SK-N-SH treated with all-trans-retinoic acid at 6 μM for 48 hours (cell line): ENCODE measurements around the gene HMGCS1.

ENCODE experiments used
- CSDC2 ChIP-seq: fragments of 250-450 bp; sonication (Bioruptor Pico); IDR thresholded peaks from 2 replicates; pipeline ENCODE4 v1.5.0; 2020; ENCODE audit warnings: mild to moderate bottlenecking, moderate library complexity
- ESRRG ChIP-seq: fragments of 250-450 bp; sonication (Bioruptor Pico); IDR thresholded peaks from 2 replicates; pipeline ENCODE4 v1.6.1; 2021; ENCODE audit warnings: mild to moderate bottlenecking
- OSR1 ChIP-seq: fragments of 250-450 bp; sonication (Bioruptor Pico); IDR thresholded peaks from 2 replicates; pipeline ENCODE4 v1.8.0; 2022; ENCODE audit warnings: moderate library complexity, mild to moderate bottlenecking, inconsistent platforms

GRCh38 chr5:43304525-43304924 lies 8.7 kb downstream of the HMGCS1 start:
- TF ChIP-seq CSDC2 (CRISPR knock-in tag) (no peak), OSR1 (no peak), ESRRG (CRISPR knock-in tag) (no peak)
